NCI-H1417 treated with DMSO at 0.1 percent for 48 hours (cell line): Measurements from ENCODE around the gene USP9Y.
"Not testable (repeated sequence)": the region's sequence is repeated elsewhere in the genome, so short reads cannot be mapped to it uniquely, and the experiment has no call there.

Experiments used
- DNase-seq: peaks from one replicate; lab custom pipeline; 2025; lab: John Stamatoyannopoulos, UW

USP9Y gene, protein sequence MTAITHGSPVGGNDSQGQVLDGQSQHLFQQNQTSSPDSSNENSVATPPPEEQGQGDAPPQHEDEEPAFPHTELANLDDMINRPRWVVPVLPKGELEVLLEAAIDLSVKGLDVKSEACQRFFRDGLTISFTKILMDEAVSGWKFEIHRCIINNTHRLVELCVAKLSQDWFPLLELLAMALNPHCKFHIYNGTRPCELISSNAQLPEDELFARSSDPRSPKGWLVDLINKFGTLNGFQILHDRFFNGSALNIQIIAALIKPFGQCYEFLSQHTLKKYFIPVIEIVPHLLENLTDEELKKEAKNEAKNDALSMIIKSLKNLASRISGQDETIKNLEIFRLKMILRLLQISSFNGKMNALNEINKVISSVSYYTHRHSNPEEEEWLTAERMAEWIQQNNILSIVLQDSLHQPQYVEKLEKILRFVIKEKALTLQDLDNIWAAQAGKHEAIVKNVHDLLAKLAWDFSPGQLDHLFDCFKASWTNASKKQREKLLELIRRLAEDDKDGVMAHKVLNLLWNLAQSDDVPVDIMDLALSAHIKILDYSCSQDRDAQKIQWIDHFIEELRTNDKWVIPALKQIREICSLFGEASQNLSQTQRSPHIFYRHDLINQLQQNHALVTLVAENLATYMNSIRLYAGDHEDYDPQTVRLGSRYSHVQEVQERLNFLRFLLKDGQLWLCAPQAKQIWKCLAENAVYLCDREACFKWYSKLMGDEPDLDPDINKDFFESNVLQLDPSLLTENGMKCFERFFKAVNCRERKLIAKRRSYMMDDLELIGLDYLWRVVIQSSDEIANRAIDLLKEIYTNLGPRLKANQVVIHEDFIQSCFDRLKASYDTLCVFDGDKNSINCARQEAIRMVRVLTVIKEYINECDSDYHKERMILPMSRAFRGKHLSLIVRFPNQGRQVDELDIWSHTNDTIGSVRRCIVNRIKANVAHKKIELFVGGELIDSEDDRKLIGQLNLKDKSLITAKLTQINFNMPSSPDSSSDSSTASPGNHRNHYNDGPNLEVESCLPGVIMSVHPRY (N-terminal part only)

DNA sequence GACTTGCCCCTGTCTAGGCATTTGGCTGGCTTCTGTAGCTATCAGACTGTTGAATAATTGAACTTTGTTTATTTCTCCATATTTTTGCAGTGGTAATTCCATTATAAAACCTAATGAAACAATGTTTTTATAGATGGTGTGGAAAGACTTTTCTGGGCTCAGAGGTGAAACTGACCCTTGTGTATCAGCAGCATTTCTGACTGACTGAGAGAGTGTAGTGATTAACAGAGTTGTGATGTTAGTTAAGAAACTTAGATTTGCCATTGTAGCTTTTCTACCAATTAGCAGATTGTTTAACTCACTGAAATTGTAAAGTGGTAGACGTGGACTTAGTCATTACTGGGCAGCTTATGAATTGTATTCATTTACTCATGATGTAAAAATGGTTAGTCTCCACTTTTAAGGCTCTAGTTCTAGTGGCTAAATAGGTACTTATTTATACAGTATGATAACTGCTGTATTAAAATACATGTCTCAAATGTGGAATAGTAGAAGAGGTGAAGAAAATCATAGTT is at the start of gene USP9Y:
USP9Y (plus strand) TSS at position 51 of the 515 bp plus-strand sequence. CDS start 8,217 bp downstream, outside the sequence.
- no peak for DNase-seq

DNA sequence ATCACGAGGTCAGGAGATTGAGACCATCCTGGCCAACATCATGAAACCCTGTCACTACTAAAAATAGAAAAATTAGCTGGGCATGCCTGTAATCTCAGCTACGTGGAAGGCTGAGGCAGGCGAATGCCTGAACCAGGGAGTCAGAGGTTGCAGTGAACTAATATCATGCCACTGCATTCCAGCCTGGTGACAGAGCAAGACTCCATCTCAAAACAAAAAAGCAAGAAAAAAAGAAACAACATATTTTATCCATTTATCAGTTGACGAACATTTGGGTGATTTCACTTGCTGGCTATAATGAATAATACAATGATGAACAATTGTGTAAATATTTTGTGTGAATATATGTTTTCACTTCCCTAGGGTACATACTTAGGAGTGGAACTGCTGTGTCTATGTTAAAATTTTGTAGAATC is 49.4 kb upstream of the USP9Y start:
- no peak for DNase-seq

DNA sequence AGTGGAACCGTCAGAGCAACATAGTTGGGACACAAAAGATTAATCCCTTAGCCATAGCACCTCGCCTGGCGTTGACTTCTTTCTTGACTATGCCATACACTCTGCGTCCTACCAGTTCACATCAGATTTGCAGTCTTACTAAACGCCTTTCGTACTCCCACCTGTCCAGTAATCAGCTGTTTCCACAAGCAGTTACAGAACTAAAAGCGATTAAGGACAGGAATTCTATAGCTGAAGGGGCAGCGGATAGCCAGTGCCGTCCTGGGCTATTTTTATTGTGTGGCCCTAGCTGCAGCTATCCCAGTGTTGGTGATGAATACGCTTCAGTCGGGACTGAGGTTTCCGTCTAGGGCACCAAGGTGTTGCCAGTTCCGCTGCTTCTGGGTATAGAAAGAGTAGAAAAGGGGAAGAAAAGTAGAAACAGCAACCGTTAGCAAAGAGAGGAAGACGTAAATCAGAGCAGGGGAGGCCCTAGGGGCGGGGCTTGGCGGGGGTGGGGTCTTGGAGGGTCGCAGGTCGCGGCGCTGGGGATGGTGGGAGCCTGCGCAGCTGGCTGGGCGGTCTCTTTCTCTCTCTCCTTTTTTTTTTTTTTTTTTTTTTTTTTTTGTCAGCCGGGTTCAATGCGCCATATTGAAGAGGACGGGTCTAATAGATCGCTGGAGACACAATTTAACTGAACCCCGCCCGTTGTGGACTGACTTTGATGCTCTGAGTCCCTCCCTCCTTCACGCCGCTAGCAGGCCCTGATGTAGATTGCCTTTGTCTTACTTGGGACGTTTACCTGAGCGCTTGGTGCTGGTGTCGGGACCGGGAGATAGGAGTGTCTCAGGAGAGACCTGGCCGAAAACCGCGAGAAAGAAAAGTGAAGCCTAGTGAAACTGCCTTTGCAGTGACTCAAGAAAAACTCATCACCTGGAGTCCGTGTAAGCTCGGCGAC is 39.0 kb upstream of the USP9Y start:
- no peak for DNase-seq

DNA sequence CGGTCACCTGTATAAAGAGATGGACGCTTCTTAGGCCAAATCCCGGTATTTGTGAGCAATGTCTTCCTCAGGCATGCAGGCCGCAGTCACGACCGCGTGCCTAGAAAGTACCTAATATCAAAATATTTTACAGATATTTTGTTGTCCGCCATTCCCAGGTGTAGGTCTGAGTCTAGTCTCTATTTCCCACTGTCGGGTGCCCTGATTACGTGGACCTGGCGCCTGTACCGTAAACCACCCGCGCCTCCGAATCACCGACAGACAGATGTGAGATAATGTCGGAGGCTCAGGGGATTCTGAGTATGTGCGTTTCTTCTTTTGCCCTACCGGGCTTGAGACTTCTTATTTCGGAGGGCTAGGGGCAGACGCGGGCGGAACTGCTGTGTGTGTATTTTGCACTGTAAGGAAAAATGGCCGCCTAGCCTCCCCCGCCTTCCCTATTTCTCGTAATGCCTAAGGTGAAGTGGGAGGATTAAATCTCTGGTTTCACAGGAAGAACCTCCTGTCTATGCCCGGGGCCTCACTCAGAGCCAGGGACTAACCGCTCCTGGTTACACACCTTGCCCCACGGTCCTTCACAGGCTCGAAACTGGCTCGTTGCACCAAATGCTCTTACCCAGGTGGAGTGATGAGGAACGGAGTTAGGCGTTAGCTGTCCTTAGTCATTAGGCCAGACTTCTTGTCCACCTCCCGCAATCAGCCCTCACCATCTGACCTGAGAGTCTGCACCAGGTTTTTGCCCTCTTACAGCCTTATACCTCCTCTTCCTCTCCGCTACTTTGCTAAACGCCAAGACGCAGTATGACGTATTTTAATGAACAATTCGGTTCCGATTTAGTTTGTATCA is 38.1 kb upstream of the USP9Y start:
- DNase-seq = no peak

DNA sequence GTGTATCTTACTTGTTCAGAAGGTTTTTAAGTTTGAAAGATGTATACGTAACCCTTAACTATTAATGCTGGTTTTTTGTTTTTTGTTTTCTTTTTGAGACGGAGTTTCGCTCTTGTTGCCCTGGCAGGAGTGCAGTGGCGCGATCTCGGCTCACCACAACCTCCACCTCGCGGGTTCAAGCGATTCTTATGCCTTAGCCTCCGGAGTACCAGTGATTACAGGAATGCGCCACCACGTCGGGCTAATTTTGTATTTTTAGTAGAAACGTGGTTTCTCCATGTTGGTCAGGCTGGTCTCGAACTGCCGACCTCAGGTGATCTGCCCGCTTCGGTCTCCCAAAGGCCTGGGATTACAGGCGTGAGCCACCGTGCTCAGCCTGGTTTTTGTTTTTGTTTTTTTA is 37.2 kb upstream of the USP9Y start:
- DNase-seq = not testable (repeated sequence)

DNA sequence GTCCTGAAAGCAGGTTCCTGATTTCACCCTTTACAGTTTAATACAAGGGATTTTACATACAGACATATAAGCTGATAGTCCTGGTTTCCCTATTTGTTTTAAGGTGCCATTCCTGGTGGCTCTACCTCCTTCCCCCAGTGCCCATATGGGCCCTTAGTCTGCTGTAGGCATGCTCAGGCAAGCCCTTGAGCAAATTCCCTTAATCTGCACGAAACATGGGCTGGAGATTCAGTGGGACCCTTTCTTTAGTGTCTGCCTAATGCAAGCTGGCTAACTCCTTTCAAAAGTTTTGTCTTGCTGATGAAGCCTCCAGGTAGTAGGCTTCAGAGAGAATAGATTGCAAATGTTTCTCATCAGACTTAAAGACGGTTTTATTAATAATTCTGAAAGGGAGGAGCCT is 22.9 kb upstream of the USP9Y start:
- DNase-seq = no peak

DNA sequence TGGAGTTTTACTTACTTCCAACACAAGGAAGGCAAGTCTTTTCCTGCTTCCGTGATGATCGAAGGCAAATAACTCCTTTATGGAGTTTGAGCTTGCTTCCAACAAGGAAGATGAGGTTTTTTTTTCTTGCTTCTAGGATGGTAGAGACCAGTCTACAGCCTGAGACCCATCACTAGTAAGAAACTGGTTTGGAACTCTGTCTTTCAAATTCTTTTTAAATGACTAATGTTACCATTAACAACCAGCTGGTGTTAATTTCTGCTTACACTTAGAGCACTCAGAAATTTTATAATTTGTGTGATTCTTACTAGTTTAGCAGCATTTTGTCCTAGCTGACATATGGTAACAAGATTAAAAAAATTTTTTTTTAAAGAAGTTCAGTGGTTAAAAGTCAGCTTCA is 19.5 kb upstream of the USP9Y start:
- DNase-seq = no peak

DNA sequence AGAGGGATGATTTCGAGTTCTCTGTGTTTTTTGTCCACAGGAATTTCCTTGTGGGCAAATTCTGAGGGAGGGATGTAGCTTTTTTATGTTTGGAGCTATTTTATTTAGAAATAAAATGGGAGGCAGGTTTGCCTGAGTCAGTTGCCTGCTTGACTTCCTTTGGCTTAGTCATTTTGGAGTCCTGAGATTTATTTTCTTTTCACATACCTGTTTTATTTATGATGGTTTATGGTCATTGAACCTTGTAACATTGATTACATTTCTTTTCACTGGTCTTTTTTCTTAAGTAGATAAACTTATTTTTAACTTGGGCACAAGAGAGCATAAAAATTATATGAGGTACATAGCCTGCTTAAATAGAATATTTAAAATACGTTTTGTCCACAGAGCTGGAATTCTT is 12.7 kb upstream of the USP9Y start:
- no peak for DNase-seq

DNA sequence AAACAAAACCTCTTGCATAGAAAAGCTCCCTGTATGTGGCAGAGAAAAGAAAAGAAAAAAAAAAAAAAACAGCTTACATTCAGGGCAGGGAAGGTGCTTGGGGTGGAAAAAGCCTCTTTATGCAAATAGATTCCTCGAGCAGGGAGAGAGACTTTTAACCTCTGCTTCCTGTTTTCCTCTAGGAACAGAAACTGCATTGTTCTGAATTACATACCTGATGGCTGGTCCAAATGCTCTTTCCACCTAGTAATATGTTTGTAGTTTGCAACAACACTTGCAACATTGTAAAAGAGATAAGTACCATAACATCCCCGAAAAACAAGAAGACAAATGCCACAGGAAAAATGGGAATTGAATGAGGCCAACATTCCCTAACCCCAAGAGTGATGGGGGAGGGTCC is 944 bp upstream of the USP9Y start:
- DNase-seq = no peak

DNA sequence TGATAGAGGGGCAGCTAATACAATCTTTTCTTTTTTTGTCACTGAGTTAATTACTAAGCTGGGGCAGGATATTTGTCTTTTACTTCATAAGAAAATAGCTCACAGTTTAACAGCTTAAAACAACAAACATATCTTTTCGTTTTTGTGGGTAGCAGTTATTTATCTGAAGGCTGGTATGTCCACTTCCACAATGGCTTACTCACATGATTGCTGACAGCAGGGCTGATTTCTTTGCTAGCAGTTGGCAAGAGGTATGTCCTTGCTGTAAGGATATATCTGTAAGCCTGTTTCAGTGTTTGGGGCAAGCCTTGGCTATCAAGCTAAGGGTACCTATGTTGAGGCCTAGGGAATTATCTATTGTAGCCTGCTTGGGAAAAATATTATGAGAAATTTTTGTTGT is 1.1 kb downstream of the USP9Y start:
- DNase-seq = no peak

DNA sequence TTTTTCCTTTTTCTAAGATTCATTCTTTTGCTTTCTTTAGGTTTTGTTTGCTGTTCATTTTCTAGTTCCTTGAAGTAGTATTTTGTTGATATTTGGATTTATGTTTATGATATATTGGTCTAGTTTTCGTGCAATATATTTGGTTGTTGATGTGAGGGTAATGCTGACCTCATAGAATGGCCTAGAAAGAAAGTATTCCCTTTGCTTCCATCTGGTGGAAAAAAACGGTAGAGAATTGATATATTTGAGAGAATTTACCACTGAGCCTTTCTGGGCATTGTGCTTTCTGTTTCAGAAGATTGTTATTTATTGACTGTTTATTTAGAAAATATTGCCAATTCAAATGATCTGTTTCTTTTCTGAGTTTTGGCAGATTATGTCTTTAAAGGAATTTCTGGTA is 9.4 kb downstream of the USP9Y start:
- no peak for DNase-seq

DNA sequence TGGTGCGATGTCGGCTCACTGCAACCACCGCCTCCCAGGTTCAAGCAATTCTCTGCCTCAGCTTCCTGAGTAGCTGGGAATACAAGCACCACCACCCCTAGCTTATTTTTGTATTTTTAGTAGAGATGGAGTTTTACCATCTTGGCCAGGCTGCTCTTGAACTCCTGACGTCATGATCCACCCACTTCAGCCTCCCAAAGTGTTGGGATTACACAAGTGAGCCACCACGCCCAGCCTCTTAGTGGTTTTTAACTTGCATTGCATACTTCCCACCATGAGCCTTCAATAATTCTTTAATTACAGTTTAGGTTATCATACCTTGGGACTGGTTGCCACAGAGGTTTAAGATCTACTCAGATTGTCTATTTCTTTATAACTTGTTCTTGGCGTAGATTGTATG is 14.3 kb downstream of the USP9Y start:
- DNase-seq = no peak

DNA sequence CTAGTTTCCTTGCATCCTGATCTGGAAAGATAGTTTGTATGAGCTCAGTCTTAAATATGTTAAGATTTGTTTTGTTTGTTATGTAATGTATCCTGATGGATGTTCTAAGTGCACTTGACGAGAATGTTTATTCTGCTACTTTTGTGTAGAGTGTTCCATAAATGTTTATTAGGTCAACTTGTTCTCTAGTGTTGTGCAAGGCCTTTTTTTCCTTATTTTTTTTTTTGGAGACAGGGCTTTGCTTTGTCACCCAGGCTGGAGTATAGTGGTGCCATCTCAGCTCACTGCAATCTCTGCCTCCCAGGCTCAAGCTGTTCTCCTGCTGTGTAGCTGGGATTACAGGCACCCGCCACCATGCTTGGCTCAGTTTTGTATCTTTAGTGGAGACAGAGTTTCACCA is 28.7 kb downstream of the USP9Y start:
- no peak for DNase-seq

DNA sequence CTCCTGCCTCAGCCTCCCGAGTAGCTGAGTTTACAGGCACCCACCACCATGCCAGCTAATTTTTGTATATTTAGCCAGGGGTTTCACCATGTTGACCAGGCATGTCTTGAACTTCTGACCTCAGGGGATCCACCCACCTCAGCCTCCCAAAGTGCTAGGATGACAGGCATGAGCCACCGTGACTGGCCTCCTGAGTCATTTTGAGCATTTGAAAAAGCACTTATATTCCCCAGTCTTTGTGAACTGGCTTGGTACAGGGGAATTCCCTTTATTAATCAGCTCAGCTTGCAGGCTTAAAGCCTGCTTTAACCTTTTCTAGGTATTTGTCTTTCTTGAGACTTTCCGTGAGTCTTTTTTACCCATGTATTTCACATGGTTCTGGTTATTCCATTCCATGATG is 32.6 kb downstream of the USP9Y start:
- DNase-seq = no peak

DNA sequence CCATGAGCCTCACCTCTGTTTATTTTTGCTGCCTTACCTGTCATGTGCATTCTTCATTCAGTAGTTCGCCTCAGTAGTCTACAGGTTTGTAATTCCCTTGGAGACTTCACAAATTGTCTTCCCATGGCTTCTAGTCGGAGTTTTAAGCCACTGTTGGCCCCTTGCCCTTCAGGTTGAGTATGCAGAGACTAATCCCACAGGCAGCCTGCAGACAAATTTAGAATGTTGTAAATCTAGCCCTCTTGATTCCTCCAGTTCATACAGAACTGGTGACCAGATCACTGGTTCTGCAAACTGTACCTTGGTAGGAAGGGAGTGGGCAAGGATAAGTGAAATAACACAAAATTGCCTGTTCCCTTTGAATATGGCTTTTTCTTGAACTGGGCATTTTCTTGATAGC is 33.0 kb downstream of the USP9Y start:
- DNase-seq = no peak

DNA sequence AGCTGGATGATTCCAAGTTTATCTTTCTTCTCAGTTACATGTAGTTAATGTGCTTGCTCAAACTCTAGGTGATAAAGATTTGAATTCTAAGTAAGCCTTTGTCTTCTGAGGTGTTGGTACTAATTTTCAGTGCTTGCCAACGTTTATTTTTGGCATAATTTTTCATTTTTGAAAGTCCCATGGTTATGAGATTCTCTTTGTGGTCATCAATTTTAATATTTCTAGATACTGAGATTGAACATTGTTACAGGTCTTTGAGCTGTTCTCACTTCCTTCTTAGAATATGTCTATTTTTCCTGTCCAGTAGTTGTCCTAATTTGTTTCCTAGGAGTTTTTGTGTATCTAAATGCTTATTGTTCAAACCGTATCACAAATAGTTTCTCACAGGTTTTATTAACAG is 40.4 kb downstream of the USP9Y start:
- no peak for DNase-seq

DNA sequence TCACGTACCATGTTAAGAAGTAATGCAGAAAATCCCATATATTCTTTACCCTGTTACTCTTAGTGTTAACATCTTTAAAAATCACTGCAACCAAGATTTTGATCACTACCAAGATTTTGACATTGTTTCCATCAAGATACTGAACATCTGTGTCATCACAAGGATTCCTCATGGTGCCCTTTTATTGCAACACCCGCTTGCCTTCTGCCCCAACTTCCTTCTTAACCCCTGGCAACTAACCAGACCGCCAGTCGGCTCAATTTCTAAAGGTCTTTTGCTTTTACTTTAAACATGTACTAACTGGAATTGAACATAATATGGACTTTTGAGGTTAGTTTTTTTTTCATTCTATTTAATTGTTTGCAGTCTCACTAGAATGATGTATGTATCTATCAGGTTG is 41.7 kb downstream of the USP9Y start:
- DNase-seq = no peak

DNA sequence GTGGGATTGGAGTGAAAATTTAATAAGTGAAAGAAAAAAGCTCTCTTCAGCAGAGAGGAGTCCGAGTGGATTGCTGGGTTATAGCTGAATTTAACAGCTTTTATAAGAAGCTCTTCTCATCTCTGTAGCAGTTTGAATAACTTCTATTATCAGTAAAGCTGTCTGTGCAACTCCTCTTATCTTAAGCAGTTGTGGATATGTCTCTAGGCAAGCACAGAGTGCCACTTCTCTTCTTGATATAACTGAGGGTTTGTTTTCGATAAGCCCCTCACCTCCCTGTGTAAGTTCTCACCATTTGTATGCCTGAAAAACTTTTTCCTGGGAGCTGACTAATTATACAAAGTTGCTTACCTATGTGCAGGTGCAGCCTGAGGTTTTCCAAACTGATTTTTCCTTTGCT is 43.1 kb downstream of the USP9Y start:
- no peak for DNase-seq

DNA sequence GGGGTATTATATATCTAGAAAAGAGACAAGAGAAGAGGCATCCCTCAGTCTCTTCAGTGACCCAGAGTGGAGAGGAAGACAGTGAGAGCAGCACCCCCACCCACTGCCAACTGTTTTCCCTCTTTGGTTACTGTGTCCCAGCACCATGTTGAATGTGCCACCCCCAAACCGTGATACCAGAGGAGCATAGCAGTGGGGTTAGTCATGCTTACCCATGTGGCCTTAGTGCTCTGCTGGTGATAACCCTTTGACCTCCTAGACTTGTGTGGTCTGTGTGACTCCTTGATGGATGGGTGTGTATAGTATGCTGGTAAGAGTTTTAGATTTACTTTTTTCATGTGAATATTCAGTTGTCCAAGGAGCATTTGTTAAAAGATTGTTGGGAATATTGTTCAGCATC is 48.3 kb downstream of the USP9Y start:
- DNase-seq = no peak

DNA sequence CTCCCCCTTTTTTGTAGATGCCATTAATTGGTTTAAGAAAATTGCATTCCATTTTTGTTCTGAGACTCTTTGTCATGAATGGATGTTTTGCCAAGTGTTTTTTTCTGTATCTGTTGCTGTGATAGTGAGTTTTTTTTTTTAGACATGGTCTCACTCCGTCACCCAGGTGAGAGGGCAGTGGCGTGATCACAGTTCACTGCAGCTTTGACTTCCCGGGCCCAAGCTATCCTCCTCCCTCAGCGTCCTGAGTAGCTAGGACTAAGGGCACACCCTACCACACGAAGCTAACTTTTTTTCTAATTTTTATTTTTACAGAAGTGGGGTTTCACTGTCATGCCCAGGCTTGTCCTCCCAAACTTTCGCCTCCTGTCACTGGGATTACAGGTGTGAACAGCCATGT is 51.8 kb downstream of the USP9Y start:
- no peak for DNase-seq

DNA sequence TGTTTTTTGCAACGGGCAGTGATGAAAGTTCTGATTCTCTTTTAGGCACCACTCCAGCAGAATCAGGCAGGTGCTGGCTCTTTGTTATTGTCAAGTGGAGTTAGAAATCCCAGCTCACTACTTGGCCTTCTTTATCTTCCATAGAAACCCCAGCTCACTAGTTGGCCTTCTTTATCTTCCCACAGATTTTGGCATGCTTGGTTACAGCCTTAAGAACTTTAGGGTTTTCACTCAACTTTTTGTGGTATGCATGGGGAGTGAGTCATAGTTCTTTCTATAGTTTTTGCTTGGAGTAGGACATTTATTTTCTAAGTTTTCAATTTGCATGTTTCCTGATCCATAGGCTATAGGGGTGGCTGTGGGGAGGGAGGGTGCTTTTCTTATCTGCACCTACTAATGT is 55.0 kb downstream of the USP9Y start:
- no peak for DNase-seq
